Aorta (tissue), 5 donors: ENCODE data around the gene ESF1. TPM values are rescaled to one million over a fixed set of nuclear protein-coding genes. Genes with fewer than 3 reads are reported as not detected.
A peak's percentile ranks its signal among the peaks of the same experiment; 100 is the strongest.

ENCODE experiments used
- ATAC-seq: fragments of 200-7000 bp; cut with Tn5 transposase; one replicate; pipeline ENCODE4 v1.9.1; 2022; ENCODE audit warnings: moderate library complexity; ENCODE audit not compliant: low FRiP score
- DNase-seq, 2 donors: peaks; one replicate each; pipeline ENCODE4 v3.0.0-alpha.2; 2020
- H3K27ac ChIP-seq, 2 donors: one replicate each; pipeline ENCODE4 v1.5.1; 2013; ENCODE audit warnings: low read length in 2 of 2, mild to moderate bottlenecking in 2 of 2, moderate library complexity in 2 of 2, control low read depth in 1 of 2, inconsistent platforms in 1 of 2, low read depth in 1 of 2
- H3K27me3 ChIP-seq, 2 donors: one replicate each; pipeline ENCODE4 v1.6.1; 2013; ENCODE audit warnings: control low read depth in 1 of 2, low read length in 1 of 2, mild to moderate bottlenecking in 1 of 2, moderate library complexity in 1 of 2; ENCODE audit not compliant: insufficient read depth in 2 of 2, control insufficient read depth in 1 of 2
- H3K36me3 ChIP-seq, 2 donors: one replicate each; pipeline ENCODE4 v1.6.1; 2013; ENCODE audit warnings: control low read depth in 1 of 2, low read length in 1 of 2, mild to moderate bottlenecking in 1 of 2; ENCODE audit not compliant: insufficient read depth in 2 of 2, control insufficient read depth in 1 of 2
- H3K4me1 ChIP-seq, 2 donors: one replicate each; pipeline ENCODE4 v1.6.1; 2013; ENCODE audit warnings: low read length in 2 of 2, control low read depth in 1 of 2, mild to moderate bottlenecking in 1 of 2, moderate library complexity in 1 of 2; ENCODE audit not compliant: insufficient read depth in 2 of 2, control insufficient read depth in 1 of 2
- H3K4me3 ChIP-seq, 2 donors: one replicate each; pipeline ENCODE4 v1.5.1; 2013; ENCODE audit warnings: low read length in 2 of 2, control low read depth in 1 of 2, mild to moderate bottlenecking in 1 of 2
- H3K9me3 ChIP-seq: one replicate; pipeline ENCODE4 v1.6.1; 2013; ENCODE audit warnings: mild to moderate bottlenecking, low read length; ENCODE audit not compliant: control insufficient read depth
- WGBS, 2 donors: extraction: QIAGEN DNeasy Blood & Tissue Kit; methylation state at CpG; one replicate each; pipeline ENCODE4 v1.1.7; 2013; 5-methylcytosine and 5-hydroxymethylcytosine counted together
- intact Hi-C, 2 donors: fragments of 100-400 bp; cut with DNase I; formaldehyde crosslinking; loops; one replicate each; pipeline versions ENCODE4 v1.14.2 to v1.15.0; 2022
- polyA plus RNA-seq, 2 donors: library from polyadenylated mRNA; stranded (reverse); fragments of 200-250 nt; gene quantifications; one replicate each; pipeline ENCODE4 v1.2.3, GENCODE V29; 2013
- total RNA-seq, 2 donors: library from RNA; stranded (reverse); fragmentation: NEBNext Ultra II Directional; extraction: Animal tissue kit (Norgen Biotek cat#: 25700); gene quantifications; one replicate each; pipeline ENCODE4 v1.2.1, GENCODE V29; 2021
- donor health status: healthy with polysubstance abuse.
- donor health status: Bipolar disorder and iron deficiency.
- donor health status: DM: no; HTN: no; CAD: no.
- donor health status: DM: no; HTN: no; CAD: no.
- donor health status: DM: yes; HTN: yes; CAD: no.

Gene ESF1
- total and polyA plus RNA-seq, 4 donors: 6.8 to 18.2 (median 14.3) TPM

GRCh38 chr20:13671916-13672378 lies 112.8 kb downstream of the ESF1 start:
- no peaks in the 10 kb centered on the region for H3K9me3 ChIP-seq
- H3K4me1 ChIP-seq: no peaks in the 10 kb centered on the region
- H3K27ac ChIP-seq: peak overlapping the region in 1 of 2 donors; percentile 9
- no peaks in the 10 kb centered on the region for H3K36me3 ChIP-seq
- 3 to 5% methylated on average over 1 of the region's 1 CpG for WGBS, 2 donors
- no peaks in the 10 kb centered on the region for H3K27me3 ChIP-seq
- ATAC-seq (peak; percentile 88), DNase-seq (peak in 1 of 2 donors; percentile 73)
- intact Hi-C loops: loop anchor here (5.0 kb wide), 3 partner anchors 45 to 70 kb away; no protein-coding TSS in a partner anchor
- no peak overlapping the region for H3K4me3 ChIP-seq

GRCh38 chr20:13671512-13671911 lies 113.2 kb downstream of the ESF1 start:
- no peak overlapping the region for H3K4me3 ChIP-seq
- WGBS, 2 donors: 4 to 10% methylated on average over 2 of the region's 2 CpGs
- DNase-seq (no peak), ATAC-seq (peak; percentile 48)
- no peaks in the 10 kb centered on the region for H3K4me1 ChIP-seq
- intact Hi-C loops: loop anchor here (5.0 kb wide), 3 partner anchors 44 to 71 kb away; no protein-coding TSS in a partner anchor
- H3K27me3 ChIP-seq: no peaks in the 10 kb centered on the region
- H3K36me3 ChIP-seq: no peaks in the 10 kb centered on the region
- no peaks in the 10 kb centered on the region for H3K9me3 ChIP-seq
- peak overlapping the region; percentile 9 to 25 for H3K27ac ChIP-seq

GRCh38 chr20:13670160-13670559 lies 114.6 kb downstream of the ESF1 start:
- Histone ChIP-seq H3K9me3 (no peaks in the 10 kb centered on the region), H3K4me1 (no peaks in the 10 kb centered on the region), H3K27ac (no peak overlapping the region), H3K27me3 (no peaks in the 10 kb centered on the region), H3K36me3 (no peaks in the 10 kb centered on the region), H3K4me3 (no peak overlapping the region)
- no peak for ATAC-seq
- intact Hi-C loops: loop anchor here (5.0 kb wide), 3 partner anchors 43 to 72 kb away; no protein-coding TSS in a partner anchor
- no peak for DNase-seq

GRCh38 chr20:13665709-13666395 lies 118.9 kb downstream of the ESF1 start:
- Histone ChIP-seq H3K27me3 (no peaks in the 10 kb centered on the region), H3K4me1 (peaks cover 0 to 3% of the 10 kb centered on the region in 2 donors), H3K27ac (no peak overlapping the region), H3K9me3 (no peaks in the 10 kb centered on the region), H3K36me3 (no peaks in the 10 kb centered on the region), H3K4me3 (no peak overlapping the region)
- ATAC-seq (no peak), DNase-seq (no peak)
- intact Hi-C loops: no loop called here
- 88 to 93% methylated on average over 7 of the region's 7 CpGs for WGBS, 2 donors

Other genes with a start within 250 kb of the ESF1 start
- 10 to 100 TPM; 32.8 to 74.6 TPM for gene TASP1, start 146.0 kb downstream of the ESF1 start, total RNA-seq
- 10 to 100 TPM; 13.2 to 18.9 TPM for gene TASP1, start 146.0 kb downstream of the ESF1 start, polyA plus RNA-seq
- gene NDUFAF5, start 109 bp upstream of the ESF1 start, total RNA-seq: 10 to 100 TPM; 24.3 to 27.0 TPM
- gene NDUFAF5, start 109 bp upstream of the ESF1 start, polyA plus RNA-seq: 10 to 100 TPM; 23.5 to 25.7 TPM
- gene SEL1L2, start 205.7 kb upstream of the ESF1 start, total RNA-seq: 1 to 10 TPM in 1 of 2 donors, not detected in 1; 6.3 TPM
- under 1 TPM in 1 of 2 donors, not detected in 1; 0.95 TPM for gene SEL1L2, start 205.7 kb upstream of the ESF1 start, polyA plus RNA-seq
- gene MACROD2, start 210.6 kb upstream of the ESF1 start, total RNA-seq: 10 to 100 TPM in 1 of 2 donors, 1 to 10 TPM in 1; 6.2 to 11.2 TPM
- 1 to 10 TPM in 1 of 2 donors, under 1 TPM in 1; 0.90 to 3.4 TPM for gene MACROD2, start 210.6 kb upstream of the ESF1 start, polyA plus RNA-seq